Lung (tissue), 12 donors: ENCODE measurements around the gene SERPIND1. TPM values are rescaled to one million over a fixed set of nuclear protein-coding genes. Genes with fewer than 3 reads are reported as not detected.
"Not testable (repeated sequence)": the region's sequence is repeated elsewhere in the genome, so short reads cannot be mapped to it uniquely, and the experiment has no call there.

ENCODE experiments used
- ATAC-seq: fragments of 200-7000 bp; cut with Tn5 transposase; one replicate; pipeline ENCODE4 v1.9.1; 2020; ENCODE audit warnings: moderate number of reproducible peaks; ENCODE audit not compliant: insufficient read depth, low FRiP score
- DNase-seq, 3 donors: peaks; one replicate each; pipeline ENCODE4 v3.0.0-alpha.2; 2013 to 2017
- H3K27ac ChIP-seq, 2 donors: one replicate each; pipeline ENCODE4 v1.5.1; 2013; ENCODE audit warnings: mild to moderate bottlenecking in 2 of 2, moderate library complexity in 2 of 2, control low read depth in 1 of 2, inconsistent platforms in 1 of 2, low read depth in 1 of 2, low read length in 1 of 2
- H3K27me3 ChIP-seq, 3 donors: one replicate each; pipeline ENCODE4 v1.5.1; 2013; ENCODE audit warnings: low read length in 2 of 3; ENCODE audit not compliant: control insufficient read depth in 3 of 3, insufficient read depth in 3 of 3
- H3K36me3 ChIP-seq, 4 donors: one replicate each; pipeline ENCODE4 v1.5.1; 2013; ENCODE audit warnings: low read length in 4 of 4, mild to moderate bottlenecking in 1 of 4, moderate library complexity in 1 of 4; ENCODE audit not compliant: control insufficient read depth in 4 of 4, insufficient read depth in 4 of 4
- H3K4me1 ChIP-seq, 5 donors: one replicate each; pipeline ENCODE4 v1.5.1; 2013; ENCODE audit warnings: low read length in 5 of 5, mild to moderate bottlenecking in 2 of 5, moderate library complexity in 1 of 5; ENCODE audit not compliant: control insufficient read depth in 5 of 5, insufficient read depth in 5 of 5
- H3K4me3 ChIP-seq: one replicate; pipeline ENCODE4 v1.5.1; 2013; ENCODE audit warnings: mild to moderate bottlenecking, control low read depth, moderate library complexity
- H3K9ac ChIP-seq, 2 donors: one replicate each; pipeline ENCODE4 v1.5.1; 2013; ENCODE audit warnings: low read length in 2 of 2, control low read depth in 1 of 2; ENCODE audit not compliant: insufficient read depth in 1 of 2
- H3K9me3 ChIP-seq, 4 donors: one replicate each; pipeline ENCODE4 v1.5.1; 2013; ENCODE audit warnings: low read length in 3 of 4, mild to moderate bottlenecking in 1 of 4, moderate library complexity in 1 of 4; ENCODE audit not compliant: control insufficient read depth in 4 of 4, insufficient read depth in 3 of 4
- CTCF ChIP-seq: IDR thresholded peaks from 2 replicates; pipeline ENCODE4 v1.5.1; 2012; ENCODE audit warnings: mild to moderate bottlenecking; ENCODE audit errors: control extremely low read depth, extremely low read depth
- WGBS, 2 donors: extraction: QIAGEN DNeasy Blood & Tissue Kit; methylation state at CpG; one replicate each; pipeline ENCODE4 v1.1.7; 2013; 5-methylcytosine and 5-hydroxymethylcytosine counted together
- polyA plus RNA-seq, 2 donors: library from polyadenylated mRNA; stranded (reverse); fragments of 200-250 nt; gene quantifications; one replicate each; pipeline ENCODE4 v1.2.1, GENCODE V29; 2013
- total RNA-seq, 2 donors: library from RNA; depleted of rRNA in 1 of 2; stranded (reverse); fragments of >200 nt in 1 of 2; gene quantifications; one replicate each; pipeline ENCODE4 v1.2.1, GENCODE V29; 2014 to 2021
- donor health status: control.
- donor health status: control.
- donor health status: Bipolar disorder and iron deficiency.
- donor health status: healthy.
- donor health status: DM: yes; HTN: yes; CAD: no.

The SERPIND1 gene
- total and polyA plus RNA-seq, 4 donors: 0.02 to 2.0 (median 0.75) TPM

- no peak overlapping the region for H3K4me3 ChIP-seq
- no peak overlapping the region for H3K9ac ChIP-seq
- no peaks in the 10 kb centered on the region for H3K9me3 ChIP-seq
- no peaks in the 10 kb centered on the region for H3K27me3 ChIP-seq
- TF ChIP-seq CTCF: no peak
- no peak overlapping the region for H3K27ac ChIP-seq
- ATAC-seq (no peak), DNase-seq (no peak)
- peaks cover 4 to 46% (median 24%) of the 10 kb centered on the region in 4 donors for H3K36me3 ChIP-seq
- 97 to 98% methylated on average over 9 of the region's 9 CpGs for WGBS, 2 donors
- peaks cover 0 to under 1% (median 0%) of the 10 kb centered on the region in 5 donors for H3K4me1 ChIP-seq
These were observed 41.7 kb downstream of the SERPIND1 start for GRCh38 chr22:20815477-20816050.

DNA sequence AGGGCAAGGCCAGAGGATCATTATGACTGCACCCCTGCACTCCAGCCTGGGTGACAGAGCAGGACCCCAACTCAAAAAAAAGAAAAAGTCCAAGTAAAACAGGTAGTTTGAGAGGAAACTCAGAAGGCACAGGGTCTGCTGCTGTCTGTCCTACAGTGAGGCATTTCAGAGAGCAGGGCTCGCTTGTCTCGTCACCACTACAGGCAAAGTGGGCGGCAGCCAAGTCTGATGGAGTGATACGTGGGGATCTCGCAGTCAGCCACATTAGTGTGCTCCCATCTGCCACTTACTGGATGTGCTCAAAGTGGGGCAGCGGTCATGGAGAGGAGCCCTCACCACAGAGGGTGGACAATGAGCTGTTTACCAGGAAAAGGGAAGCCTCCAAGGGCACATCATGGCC lies 42.6 kb downstream of the SERPIND1 start:
- no peak for DNase-seq
- H3K36me3 ChIP-seq: peaks cover 0 to 47% (median 21%) of the 10 kb centered on the region in 4 donors
- no peak overlapping the region for H3K27ac ChIP-seq
- WGBS, 2 donors: 97 to 98% methylated on average over 6 of the region's 6 CpGs
- TF ChIP-seq CTCF: no peak
- H3K27me3 ChIP-seq: no peaks in the 10 kb centered on the region
- H3K4me3 ChIP-seq: no peak overlapping the region
- no peaks in the 10 kb centered on the region for H3K4me1 ChIP-seq
- no peak for ATAC-seq
- no peaks in the 10 kb centered on the region for H3K9me3 ChIP-seq
- H3K9ac ChIP-seq: no peak overlapping the region

- ATAC-seq: no peak
- no peaks in the 10 kb centered on the region for H3K27me3 ChIP-seq
- no peak overlapping the region for H3K27ac ChIP-seq
- peaks cover 0 to 36% (median 16%) of the 10 kb centered on the region in 4 donors for H3K36me3 ChIP-seq
- H3K4me3 ChIP-seq: no peak overlapping the region
- no peaks in the 10 kb centered on the region for H3K9me3 ChIP-seq
- no peaks in the 10 kb centered on the region for H3K4me1 ChIP-seq
- WGBS, 2 donors: 92% methylated on average over 3 of the region's 3 CpGs
- no peak overlapping the region for H3K9ac ChIP-seq
- TF ChIP-seq CTCF: no peak
- no peak for DNase-seq
These were observed 44.6 kb downstream of the SERPIND1 start for GRCh38 chr22:20818471-20818870.

GRCh38 chr22:20819471-20819870 lies 45.6 kb downstream of the SERPIND1 start:
- DNase-seq: no peak
- no peaks in the 10 kb centered on the region for H3K4me1 ChIP-seq
- H3K36me3 ChIP-seq: peaks cover 0 to 39% (median 19%) of the 10 kb centered on the region in 4 donors
- ATAC-seq: no peak
- no peak overlapping the region for H3K27ac ChIP-seq
- H3K9me3 ChIP-seq: no peaks in the 10 kb centered on the region
- H3K9ac ChIP-seq: no peak overlapping the region
- H3K4me3 ChIP-seq: no peak overlapping the region
- TF ChIP-seq CTCF: no peak
- WGBS, 2 donors: 97 to 99% methylated on average over 9 of the region's 9 CpGs
- H3K27me3 ChIP-seq: no peaks in the 10 kb centered on the region

- not testable (repeated sequence) for H3K27me3 ChIP-seq, H3K27ac ChIP-seq, H3K9ac ChIP-seq, ATAC-seq, H3K9me3 ChIP-seq, H3K4me1 ChIP-seq, H3K4me3 ChIP-seq, DNase-seq
- 98 to 99% methylated on average over 8 of the region's 8 CpGs for WGBS, 2 donors
- peaks cover 0 to 29% (median 16%) of the 10 kb centered on the region in 4 donors for H3K36me3 ChIP-seq
These were observed 47.9 kb downstream of the SERPIND1 start for GRCh38 chr22:20821717-20822239.
